GM21529 (cell line): ENCODE data around the gene AFF2.
"Not testable (repeated sequence)": the region's sequence is repeated elsewhere in the genome, so short reads cannot be mapped to it uniquely, and the experiment has no call there.

Source experiments
- ATAC-seq: cut with Tn5 transposase; IDR thresholded peaks from one replicate; pipeline ENCODE4 v1.9.1; 2021; ENCODE audit not compliant: unreplicated experiment

Gene AFF2

DNA sequence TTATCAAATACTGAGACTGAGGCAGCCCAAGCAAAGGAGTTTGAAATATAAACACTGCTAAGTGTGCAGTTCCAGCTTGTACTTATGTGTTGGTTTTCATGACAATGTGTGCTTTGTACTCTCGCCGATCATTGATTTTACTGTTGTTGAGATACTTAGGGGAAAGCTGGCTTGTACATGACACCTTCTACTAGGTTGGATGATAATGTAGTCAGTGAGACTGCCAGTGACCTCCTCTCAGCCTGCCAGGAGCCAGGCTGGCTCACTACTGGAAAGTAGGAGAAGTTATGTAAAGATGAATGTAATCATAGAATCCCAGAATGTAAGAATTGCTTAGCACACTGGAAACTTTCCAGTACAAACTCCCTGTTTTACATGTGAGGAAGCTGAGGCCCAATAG, 132.0 kb downstream of the AFF2 start:
- ATAC-seq = no peak

DNA sequence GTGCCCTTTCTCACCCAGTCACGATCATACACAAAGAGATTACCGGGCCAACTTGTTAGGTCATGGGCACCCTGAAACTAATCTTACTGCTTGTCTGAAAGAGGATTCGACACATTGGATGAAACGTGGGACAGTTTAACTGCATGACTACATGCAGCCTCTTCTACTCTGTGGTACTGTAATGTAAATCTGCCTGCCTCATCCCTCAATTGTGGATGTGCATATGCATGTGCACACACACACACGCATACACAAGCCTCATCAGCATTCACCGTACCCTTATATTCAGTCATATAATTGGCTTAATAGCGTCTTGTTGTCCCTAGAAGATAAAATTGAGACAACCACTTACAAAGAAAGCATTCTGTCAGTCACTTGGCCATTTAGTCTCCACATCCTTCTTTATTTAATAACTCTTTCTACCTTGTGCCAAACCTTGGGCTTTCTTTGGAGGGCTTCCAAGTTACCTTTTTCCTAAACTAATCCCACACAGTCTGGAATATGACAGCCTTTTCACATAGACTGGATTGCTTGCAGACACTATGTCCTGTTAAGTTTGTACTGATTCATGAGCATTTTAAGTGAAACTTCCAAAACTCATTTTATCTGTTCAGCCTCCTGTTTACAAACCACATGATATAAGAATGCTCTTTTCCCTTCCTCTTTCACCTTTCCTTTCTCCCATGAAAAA, 132.9 kb downstream of the AFF2 start:
- ATAC-seq = no peak

GRCh38 chrX:148634591-148634990, 134.2 kb downstream of the AFF2 start:
- no peak for ATAC-seq

GRCh38 chrX:148643460-148643859, 143.0 kb downstream of the AFF2 start:
- ATAC-seq = no peak

DNA sequence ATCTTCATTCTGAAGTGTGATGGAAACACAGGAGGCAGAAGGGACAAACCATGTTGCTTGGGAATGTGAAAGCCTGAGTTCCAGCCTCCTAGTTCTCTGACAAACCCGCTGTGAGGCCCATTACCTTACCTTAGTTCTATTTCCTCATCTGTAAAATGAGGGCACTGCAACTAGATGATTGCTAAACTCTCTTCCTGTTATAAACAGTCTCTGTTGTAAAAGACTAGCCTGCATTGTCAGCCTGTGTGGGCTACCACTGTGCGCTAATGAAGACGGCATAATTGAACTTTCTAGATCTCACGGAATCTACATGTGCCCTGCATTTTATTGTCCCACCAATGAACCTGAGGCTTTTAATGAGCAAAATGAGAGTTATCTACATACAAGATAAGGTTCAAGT, 147.2 kb downstream of the AFF2 start:
- ATAC-seq = no peak

GRCh38 chrX:148649145-148649795, 148.9 kb downstream of the AFF2 start:
- no peak for ATAC-seq

DNA sequence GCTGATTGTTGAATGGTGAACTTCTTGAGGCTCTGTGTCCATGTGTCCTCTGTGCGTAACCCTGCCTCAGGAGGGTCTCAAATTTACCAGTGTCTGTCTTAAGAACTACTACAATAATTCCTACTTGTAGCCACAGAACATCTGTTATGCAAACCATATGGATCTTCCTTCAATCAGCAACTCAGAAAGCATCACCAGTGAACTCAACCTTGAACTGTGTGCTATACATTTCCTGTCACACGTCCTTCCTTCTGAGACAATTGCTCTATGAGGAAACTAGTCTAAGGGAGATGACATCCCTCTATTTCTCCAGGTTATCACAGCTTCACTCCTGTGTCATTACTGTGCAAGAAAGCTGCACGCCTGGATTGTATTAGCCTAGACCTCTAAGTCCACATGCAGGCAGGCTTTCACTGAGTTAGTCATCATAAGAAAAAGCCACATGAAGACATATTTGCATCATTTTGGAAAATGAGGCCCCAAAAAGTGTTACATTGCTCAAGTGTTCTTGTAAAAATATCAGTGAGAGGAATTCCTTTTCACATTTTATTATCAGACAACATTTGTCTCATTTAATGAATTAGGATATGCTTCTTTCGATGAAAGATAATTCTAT, 157.8 kb downstream of the AFF2 start:
- ATAC-seq = no peak

DNA sequence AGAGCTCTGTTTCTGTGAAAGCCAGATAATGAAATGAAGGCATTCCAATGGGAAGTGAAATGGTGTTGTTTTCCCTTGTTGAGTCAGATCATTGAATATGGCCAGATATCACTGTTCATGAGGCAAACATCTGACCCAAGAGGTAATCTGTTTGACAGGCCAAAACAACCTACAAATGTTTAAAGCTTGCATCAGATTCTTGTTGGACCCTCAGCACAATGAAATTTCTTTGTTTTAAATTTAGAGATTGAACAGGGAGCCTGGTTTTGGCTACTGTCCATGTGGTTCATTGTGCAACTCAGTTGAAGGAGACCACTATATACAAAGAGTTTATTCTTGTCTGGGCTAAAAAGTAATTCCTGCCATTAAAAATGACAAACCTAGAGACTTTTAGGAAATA, 159.1 kb downstream of the AFF2 start:
- ATAC-seq = no peak

- ATAC-seq = no peak
These were observed 160.6 kb downstream of the AFF2 start for GRCh38 chrX:148661035-148661434.

DNA sequence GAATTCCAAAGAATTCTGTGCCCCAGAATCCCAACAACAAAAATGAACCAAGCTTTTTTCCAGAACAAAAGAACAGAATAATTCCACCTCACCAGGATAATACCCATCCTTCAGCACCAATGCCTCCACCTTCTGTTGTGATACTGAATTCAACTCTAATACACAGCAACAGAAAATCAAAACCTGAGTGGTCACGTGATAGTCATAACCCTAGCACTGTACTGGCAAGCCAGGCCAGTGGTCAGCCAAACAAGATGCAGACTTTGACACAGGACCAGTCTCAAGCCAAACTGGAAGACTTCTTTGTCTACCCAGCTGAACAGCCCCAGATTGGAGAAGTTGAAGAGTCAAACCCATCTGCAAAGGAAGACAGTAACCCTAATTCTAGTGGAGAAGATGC, 161.6 kb downstream of the AFF2 start:
- no peak for ATAC-seq

DNA sequence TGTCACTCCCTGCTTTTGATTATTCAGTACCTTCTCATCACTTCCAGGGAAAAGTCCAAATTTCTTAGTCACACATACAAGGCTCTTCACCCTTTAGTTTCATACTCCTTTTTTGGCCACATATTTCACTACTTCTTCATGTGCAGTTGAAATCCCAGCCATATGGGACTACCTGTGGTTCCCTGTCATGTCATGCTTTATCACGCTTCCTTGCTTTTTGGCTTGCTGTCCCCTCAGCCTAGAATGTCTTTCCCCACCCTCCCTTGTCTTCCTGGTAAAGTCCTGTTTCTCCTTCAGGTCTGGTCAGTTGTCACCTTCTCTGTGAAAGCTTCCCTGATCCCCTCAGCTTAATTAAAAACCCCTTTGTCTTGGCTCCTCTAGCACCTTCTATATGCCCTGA, 163.8 kb downstream of the AFF2 start:
- no peak for ATAC-seq

DNA sequence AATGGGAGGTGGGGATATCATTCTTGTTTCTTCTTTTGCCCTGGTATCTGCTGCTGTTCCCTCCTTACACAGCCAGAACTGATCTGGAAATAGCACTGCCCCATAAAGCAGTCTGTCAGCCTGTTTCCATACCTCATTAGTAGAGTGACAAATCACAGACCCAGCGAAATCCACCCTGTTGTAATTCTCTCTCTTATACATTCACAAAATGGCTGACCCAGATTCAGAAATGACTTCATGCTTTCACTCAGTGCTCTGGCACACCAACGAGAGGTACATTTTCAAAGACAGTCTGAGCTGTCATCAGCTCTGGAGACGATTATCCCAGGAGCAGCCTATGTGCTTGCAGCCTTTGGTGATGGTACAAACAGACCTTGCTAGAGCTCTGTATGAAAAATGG, 164.6 kb downstream of the AFF2 start:
- ATAC-seq = no peak

- ATAC-seq = not testable (repeated sequence)
These were observed 168.8 kb downstream of the AFF2 start for GRCh38 chrX:148669175-148669574.

GRCh38 chrX:148670277-148670676, 169.9 kb downstream of the AFF2 start:
- ATAC-seq = no peak

DNA sequence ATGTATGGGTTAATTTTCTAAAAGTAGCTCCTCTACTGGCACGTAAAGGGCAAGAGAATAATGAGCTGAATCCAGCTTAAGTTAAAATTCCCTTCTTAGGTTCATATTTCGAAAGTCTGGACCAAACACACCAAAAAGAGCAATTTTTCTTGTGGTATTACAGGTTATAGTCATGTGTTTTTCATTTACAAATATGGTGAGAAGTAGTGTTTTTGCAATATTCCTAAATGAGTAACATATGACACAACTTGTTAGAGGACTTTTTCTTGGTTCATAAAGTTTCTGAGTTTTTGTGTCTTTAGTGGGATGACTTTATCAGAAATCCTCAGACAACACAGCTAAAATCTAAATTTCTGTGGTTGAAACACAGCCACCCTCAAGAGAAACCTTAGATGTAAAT, 172.1 kb downstream of the AFF2 start:
- ATAC-seq = no peak

DNA sequence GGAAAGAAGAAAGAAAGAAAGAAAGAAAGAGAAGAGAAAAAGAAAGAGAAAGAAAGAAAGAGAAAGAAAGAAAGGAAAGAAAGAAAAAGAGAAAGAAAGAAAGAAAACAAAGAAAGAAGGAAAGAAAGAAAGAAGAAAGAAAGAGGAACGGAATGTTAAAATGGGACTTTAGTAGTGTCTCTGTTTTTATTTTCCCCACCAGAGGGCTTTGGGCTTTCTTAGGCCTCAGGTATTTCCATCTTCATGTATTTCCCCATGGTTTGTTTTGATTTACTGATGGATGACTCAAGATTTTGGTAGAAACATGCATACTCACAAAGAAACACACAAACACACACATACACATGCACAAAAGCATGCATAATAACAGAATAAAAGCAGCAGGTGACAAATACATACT, 181.2 kb downstream of the AFF2 start:
- no peak for ATAC-seq

- ATAC-seq = no peak
These were observed 181.8 kb downstream of the AFF2 start for GRCh38 chrX:148682206-148682605.

DNA sequence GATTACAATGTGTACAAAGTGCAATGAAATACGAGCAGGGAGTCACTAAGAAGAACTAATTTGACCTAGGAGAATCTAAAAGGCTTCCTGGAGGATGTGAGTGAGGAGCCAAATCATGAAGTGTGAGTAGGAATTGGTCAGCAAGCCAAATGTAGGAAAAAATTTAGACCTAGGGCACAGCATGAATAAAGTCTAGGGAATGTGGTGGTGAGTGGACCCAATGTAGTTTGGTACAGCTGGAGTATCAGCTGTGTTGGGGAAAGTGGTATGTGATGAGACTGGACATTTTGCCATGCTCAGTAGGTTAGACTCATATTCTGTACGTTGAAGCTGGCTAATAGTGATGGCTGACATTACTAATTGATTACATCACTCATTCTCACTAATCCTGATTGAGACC, 191.0 kb downstream of the AFF2 start:
- ATAC-seq = no peak

GRCh38 chrX:148695255-148695654, 194.8 kb downstream of the AFF2 start:
- no peak for ATAC-seq

- no peak for ATAC-seq
These were observed 197.8 kb downstream of the AFF2 start for GRCh38 chrX:148698221-148698620.

DNA sequence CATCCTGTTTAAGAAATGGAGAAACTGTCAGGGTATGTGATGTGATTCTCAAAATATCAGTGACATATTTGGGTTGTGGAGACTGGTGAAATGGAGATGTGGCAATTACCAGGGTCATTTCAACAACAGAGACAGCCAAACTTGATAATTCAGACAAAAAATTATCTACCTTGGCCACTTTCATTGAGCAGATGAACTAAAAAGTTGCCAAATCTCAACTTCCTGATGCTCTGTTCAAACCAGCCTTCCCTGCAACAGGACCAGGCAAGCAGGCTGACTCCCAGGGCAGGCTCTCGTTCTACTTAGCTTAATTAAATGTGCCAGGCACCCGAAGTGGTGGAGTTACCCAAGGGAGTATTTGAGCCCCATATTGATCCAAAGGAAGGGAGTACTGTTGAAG, 199.6 kb downstream of the AFF2 start:
- ATAC-seq = no peak

GRCh38 chrX:148713981-148714380, 213.6 kb downstream of the AFF2 start:
- no peak for ATAC-seq

DNA sequence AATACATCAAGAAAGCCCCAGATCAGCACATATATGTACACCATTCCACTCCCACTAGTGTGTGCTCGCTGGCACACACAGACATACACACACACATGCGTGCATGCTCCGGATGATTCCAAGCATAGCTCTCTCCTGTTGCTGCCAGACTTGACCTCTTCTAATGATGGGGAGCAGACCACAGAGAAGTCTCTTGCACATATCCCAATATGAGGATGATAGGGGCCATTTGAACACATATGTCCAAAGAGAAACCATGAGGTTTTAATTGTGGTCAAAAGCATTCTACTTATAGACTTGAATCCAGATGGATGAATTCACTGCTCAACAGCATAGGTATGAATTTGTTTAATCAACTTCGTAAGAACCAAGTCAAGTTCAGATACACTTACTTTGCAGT, 214.9 kb downstream of the AFF2 start:
- no peak for ATAC-seq
